Measurements from ENCODE around the gene LMBRD1.

The LMBRD1 gene

GRCh38 chr6:69784595-69785377 is 12.0 kb downstream of the LMBRD1 start:
- no peak for DNase-seq (ENCODE audit: low read depth, low spot score)
- 100% methylated on average over 1 of the region's 3 CpGs for WGBS (ENCODE audit: insufficient coverage, insufficient read length)
- H3K36me3 ChIP-seq (ENCODE audit: control insufficient read depth, insufficient read depth, low read length), result no peaks in the 10 kb centered on the region
- no peaks in the 10 kb centered on the region; the same call in 1 of the 2 replicates for H3K4me1 ChIP-seq (ENCODE audit: control insufficient read depth, insufficient read depth, low read length)
- no peak overlapping the region for H3K27ac ChIP-seq (ENCODE audit: low read length)
- H3K4me3 ChIP-seq (ENCODE audit: low read length), result no peak overlapping the region
- no peaks in the 10 kb centered on the region for H3K27me3 ChIP-seq (ENCODE audit: control insufficient read depth, insufficient read depth, low read length)
- no peaks in the 10 kb centered on the region for H3K9me3 ChIP-seq (ENCODE audit: control insufficient read depth, insufficient read depth, low read length)

- no peak for DNase-seq (ENCODE audit: low read depth, low spot score)
- Histone ChIP-seq H3K27ac (ENCODE audit: low read length) (no peak overlapping the region), H3K27me3 (ENCODE audit: control insufficient read depth, insufficient read depth, low read length) (no peaks in the 10 kb centered on the region), H3K4me3 (ENCODE audit: low read length) (no peak overlapping the region), H3K4me1 (ENCODE audit: control insufficient read depth, insufficient read depth, low read length) (no peaks in the 10 kb centered on the region; the same call in 1 of the 2 replicates), H3K9me3 (ENCODE audit: control insufficient read depth, insufficient read depth, low read length) (no peaks in the 10 kb centered on the region), H3K36me3 (ENCODE audit: control insufficient read depth, insufficient read depth, low read length) (no peaks in the 10 kb centered on the region)
- no CpG with 5 or more reads among the region's 1 CpG for WGBS (ENCODE audit: insufficient coverage, insufficient read length)
Measured at GRCh38 chr6:69783108-69783507, 13.7 kb downstream of the LMBRD1 start.

GRCh38 chr6:69780585-69781178 is 16.1 kb downstream of the LMBRD1 start:
- no peaks in the 10 kb centered on the region for H3K9me3 ChIP-seq (ENCODE audit: control insufficient read depth, insufficient read depth, low read length)
- H3K4me1 ChIP-seq (ENCODE audit: control insufficient read depth, insufficient read depth, low read length), result no peaks in the 10 kb centered on the region; the same call in 1 of the 2 replicates
- no peak overlapping the region for H3K27ac ChIP-seq (ENCODE audit: low read length)
- WGBS (ENCODE audit: insufficient coverage, insufficient read length), result 100% methylated on average over 1 of the region's 2 CpGs
- DNase-seq (ENCODE audit: low read depth, low spot score), result no peak
- no peaks in the 10 kb centered on the region for H3K27me3 ChIP-seq (ENCODE audit: control insufficient read depth, insufficient read depth, low read length)
- no peak overlapping the region for H3K4me3 ChIP-seq (ENCODE audit: low read length)
- H3K36me3 ChIP-seq (ENCODE audit: control insufficient read depth, insufficient read depth, low read length), result no peaks in the 10 kb centered on the region

- no peak for DNase-seq (ENCODE audit: low read depth, low spot score)
- H3K27ac ChIP-seq (ENCODE audit: low read length), result no peak overlapping the region
- H3K4me3 ChIP-seq (ENCODE audit: low read length), result no peak overlapping the region
Measured at GRCh38 chr6:69775941-69776340, 20.9 kb downstream of the LMBRD1 start.

GRCh38 chr6:69775585-69775849 is 21.3 kb downstream of the LMBRD1 start:
- Histone ChIP-seq H3K27me3 (ENCODE audit: control insufficient read depth, insufficient read depth, low read length) (no peaks in the 10 kb centered on the region), H3K36me3 (ENCODE audit: control insufficient read depth, insufficient read depth, low read length) (no peaks in the 10 kb centered on the region), H3K4me1 (ENCODE audit: control insufficient read depth, insufficient read depth, low read length) (no peaks in the 10 kb centered on the region; the same call in 1 of the 2 replicates), H3K9me3 (ENCODE audit: control insufficient read depth, insufficient read depth, low read length) (no peaks in the 10 kb centered on the region), H3K4me3 (ENCODE audit: low read length) (no peak overlapping the region), H3K27ac (ENCODE audit: low read length) (no peak overlapping the region)
- WGBS (ENCODE audit: insufficient coverage, insufficient read length), result no CpG with 5 or more reads among the region's 1 CpG
- no peak for DNase-seq (ENCODE audit: low read depth, low spot score)

More at GRCh38 chr6:69775941-69776340, 20.9 kb downstream of the LMBRD1 start:
- Histone ChIP-seq H3K36me3 (ENCODE audit: control insufficient read depth, insufficient read depth, low read length) (no peaks in the 10 kb centered on the region), H3K4me1 (ENCODE audit: control insufficient read depth, insufficient read depth, low read length) (no peaks in the 10 kb centered on the region; the same call in 1 of the 2 replicates), H3K27me3 (ENCODE audit: control insufficient read depth, insufficient read depth, low read length) (no peaks in the 10 kb centered on the region), H3K9me3 (ENCODE audit: control insufficient read depth, insufficient read depth, low read length) (no peaks in the 10 kb centered on the region)

GRCh38 chr6:69774740-69775584 is 21.8 kb downstream of the LMBRD1 start:
- no peaks in the 10 kb centered on the region for H3K27me3 ChIP-seq (ENCODE audit: control insufficient read depth, insufficient read depth, low read length)
- no peak overlapping the region for H3K27ac ChIP-seq (ENCODE audit: low read length)
- no peaks in the 10 kb centered on the region for H3K36me3 ChIP-seq (ENCODE audit: control insufficient read depth, insufficient read depth, low read length)
- H3K9me3 ChIP-seq (ENCODE audit: control insufficient read depth, insufficient read depth, low read length), result no peaks in the 10 kb centered on the region
- DNase-seq (ENCODE audit: low read depth, low spot score), result no peak
- no peaks in the 10 kb centered on the region; the same call in 1 of the 2 replicates for H3K4me1 ChIP-seq (ENCODE audit: control insufficient read depth, insufficient read depth, low read length)
- WGBS (ENCODE audit: insufficient coverage, insufficient read length), result no CpG with 5 or more reads among the region's 4 CpGs
- H3K4me3 ChIP-seq (ENCODE audit: low read length), result no peak overlapping the region

GRCh38 chr6:69771158-69771906 is 25.5 kb downstream of the LMBRD1 start:
- no peaks in the 10 kb centered on the region for H3K4me1 ChIP-seq (ENCODE audit: control insufficient read depth, insufficient read depth, low read length)
- H3K36me3 ChIP-seq (ENCODE audit: control insufficient read depth, insufficient read depth, low read length), result no peaks in the 10 kb centered on the region
- H3K4me3 ChIP-seq (ENCODE audit: low read length), result no peak overlapping the region
- WGBS (ENCODE audit: insufficient coverage, insufficient read length), result no CpG with 5 or more reads among the region's 5 CpGs
- no peak for DNase-seq (ENCODE audit: low read depth, low spot score)
- no peaks in the 10 kb centered on the region for H3K9me3 ChIP-seq (ENCODE audit: control insufficient read depth, insufficient read depth, low read length)
- H3K27ac ChIP-seq (ENCODE audit: low read length), result no peak overlapping the region
- H3K27me3 ChIP-seq (ENCODE audit: control insufficient read depth, insufficient read depth, low read length), result no peaks in the 10 kb centered on the region

- H3K27ac ChIP-seq (ENCODE audit: low read length), result no peak overlapping the region
- H3K4me1 ChIP-seq (ENCODE audit: control insufficient read depth, insufficient read depth, low read length), result no peaks in the 10 kb centered on the region
- no peak overlapping the region for H3K4me3 ChIP-seq (ENCODE audit: low read length)
- DNase-seq (ENCODE audit: low read depth, low spot score), result no peak
- H3K36me3 ChIP-seq (ENCODE audit: control insufficient read depth, insufficient read depth, low read length), result no peaks in the 10 kb centered on the region
- no peaks in the 10 kb centered on the region for H3K9me3 ChIP-seq (ENCODE audit: control insufficient read depth, insufficient read depth, low read length)
- no peaks in the 10 kb centered on the region for H3K27me3 ChIP-seq (ENCODE audit: control insufficient read depth, insufficient read depth, low read length)
Measured at GRCh38 chr6:69768664-69769063, 28.1 kb downstream of the LMBRD1 start.

GRCh38 chr6:69763763-69764162 is 33.0 kb downstream of the LMBRD1 start:
- Histone ChIP-seq H3K27ac (ENCODE audit: low read length) (no peak overlapping the region), H3K4me3 (ENCODE audit: low read length) (no peak overlapping the region), H3K9me3 (ENCODE audit: control insufficient read depth, insufficient read depth, low read length) (no peaks in the 10 kb centered on the region), H3K36me3 (ENCODE audit: control insufficient read depth, insufficient read depth, low read length) (no peaks in the 10 kb centered on the region), H3K4me1 (ENCODE audit: control insufficient read depth, insufficient read depth, low read length) (no peaks in the 10 kb centered on the region), H3K27me3 (ENCODE audit: control insufficient read depth, insufficient read depth, low read length) (no peaks in the 10 kb centered on the region)
- DNase-seq (ENCODE audit: low read depth, low spot score), result no peak
- no CpG with 5 or more reads among the region's 3 CpGs for WGBS (ENCODE audit: insufficient coverage, insufficient read length)

GRCh38 chr6:69761853-69762252 is 35.0 kb downstream of the LMBRD1 start:
- Histone ChIP-seq H3K9me3 (ENCODE audit: control insufficient read depth, insufficient read depth, low read length) (no peaks in the 10 kb centered on the region), H3K27me3 (ENCODE audit: control insufficient read depth, insufficient read depth, low read length) (no peaks in the 10 kb centered on the region), H3K36me3 (ENCODE audit: control insufficient read depth, insufficient read depth, low read length) (no peaks in the 10 kb centered on the region), H3K4me1 (ENCODE audit: control insufficient read depth, insufficient read depth, low read length) (no peaks in the 10 kb centered on the region; the same call in 1 of the 2 replicates), H3K4me3 (ENCODE audit: low read length) (no peak overlapping the region), H3K27ac (ENCODE audit: low read length) (no peak overlapping the region)
- no CpG with 5 or more reads among the region's 2 CpGs for WGBS (ENCODE audit: insufficient coverage, insufficient read length)
- no peak for DNase-seq (ENCODE audit: low read depth, low spot score)

Measured in iPS DF 6.9 (cell line).